NT2/D1 (cell line): ENCODE results near the gene PRIMA1.

Source experiments
- DNase-seq: peaks from one replicate; pipeline ENCODE4 v3.0.0-alpha.2; 2011; ENCODE audit warnings: low read depth, low spot score
- H3K27me3 ChIP-seq: 2 replicates; pipeline ENCODE4 v1.6.0; 2011; ENCODE audit warnings: mild to moderate bottlenecking; ENCODE audit not compliant: insufficient read length, insufficient read depth
- H3K36me3 ChIP-seq: 2 replicates; pipeline ENCODE4 v1.6.1; 2011; ENCODE audit warnings: mild to moderate bottlenecking, low read length, mixed read lengths; ENCODE audit not compliant: insufficient read depth, insufficient read length
- H3K4me1 ChIP-seq: 2 replicates; pipeline ENCODE4 v1.5.1; 2011; ENCODE audit not compliant: insufficient read depth, insufficient read length
- H3K4me3 ChIP-seq: 2 replicates; pipeline ENCODE4 v1.5.1; 2011; ENCODE audit warnings: low read depth; ENCODE audit not compliant: insufficient read length
- H3K9ac ChIP-seq: 2 replicates; pipeline ENCODE4 v1.6.0; 2011; ENCODE audit warnings: low read depth; ENCODE audit not compliant: insufficient read length
- H3K9me3 ChIP-seq: 2 replicates; pipeline ENCODE4 v1.5.1; 2011; ENCODE audit warnings: mild to moderate bottlenecking, low read length; ENCODE audit not compliant: insufficient read depth
- SUZ12 ChIP-seq: IDR thresholded peaks from 2 replicates; pipeline ENCODE4 v1.6.1; 2011; ENCODE audit not compliant: insufficient read length, insufficient read depth; ENCODE audit errors: extremely low read depth
- YY1 ChIP-seq: IDR thresholded peaks from 2 replicates; pipeline ENCODE4 v1.6.1; 2011; ENCODE audit not compliant: insufficient read length, insufficient read depth
- ZNF274 ChIP-seq: IDR thresholded peaks from 2 replicates; pipeline ENCODE4 v1.6.1; 2011; ENCODE audit warnings: mild to moderate bottlenecking, low read depth, low read length

Gene PRIMA1

GRCh38 chr14:93751946-93752655 is 36.2 kb downstream of the PRIMA1 start:
- H3K4me1 ChIP-seq = peaks cover 9% of the 10 kb centered on the region
- TF ChIP-seq ZNF274 (no peak), YY1 (no peak), SUZ12 (no peak)
- DNase-seq = no peak
- no peaks in the 10 kb centered on the region for H3K9me3 ChIP-seq
- H3K27me3 ChIP-seq = no peaks in the 10 kb centered on the region
- no peak overlapping the region for H3K9ac ChIP-seq
- H3K4me3 ChIP-seq = no peak overlapping the region
- no peaks in the 10 kb centered on the region for H3K36me3 ChIP-seq

- Histone ChIP-seq H3K27me3 (no peaks in the 10 kb centered on the region), H3K9ac (no peak overlapping the region), H3K4me3 (no peak overlapping the region), H3K4me1 (peaks cover 21% of the 10 kb centered on the region), H3K9me3 (no peaks in the 10 kb centered on the region), H3K36me3 (no peaks in the 10 kb centered on the region)
- TF ChIP-seq ZNF274 = no peak
- TF ChIP-seq YY1 = no peak
- no peak for TF ChIP-seq SUZ12
- DNase-seq = no peak
Measured at GRCh38 chr14:93749076-93749420, 39.2 kb downstream of the PRIMA1 start.

DNA sequence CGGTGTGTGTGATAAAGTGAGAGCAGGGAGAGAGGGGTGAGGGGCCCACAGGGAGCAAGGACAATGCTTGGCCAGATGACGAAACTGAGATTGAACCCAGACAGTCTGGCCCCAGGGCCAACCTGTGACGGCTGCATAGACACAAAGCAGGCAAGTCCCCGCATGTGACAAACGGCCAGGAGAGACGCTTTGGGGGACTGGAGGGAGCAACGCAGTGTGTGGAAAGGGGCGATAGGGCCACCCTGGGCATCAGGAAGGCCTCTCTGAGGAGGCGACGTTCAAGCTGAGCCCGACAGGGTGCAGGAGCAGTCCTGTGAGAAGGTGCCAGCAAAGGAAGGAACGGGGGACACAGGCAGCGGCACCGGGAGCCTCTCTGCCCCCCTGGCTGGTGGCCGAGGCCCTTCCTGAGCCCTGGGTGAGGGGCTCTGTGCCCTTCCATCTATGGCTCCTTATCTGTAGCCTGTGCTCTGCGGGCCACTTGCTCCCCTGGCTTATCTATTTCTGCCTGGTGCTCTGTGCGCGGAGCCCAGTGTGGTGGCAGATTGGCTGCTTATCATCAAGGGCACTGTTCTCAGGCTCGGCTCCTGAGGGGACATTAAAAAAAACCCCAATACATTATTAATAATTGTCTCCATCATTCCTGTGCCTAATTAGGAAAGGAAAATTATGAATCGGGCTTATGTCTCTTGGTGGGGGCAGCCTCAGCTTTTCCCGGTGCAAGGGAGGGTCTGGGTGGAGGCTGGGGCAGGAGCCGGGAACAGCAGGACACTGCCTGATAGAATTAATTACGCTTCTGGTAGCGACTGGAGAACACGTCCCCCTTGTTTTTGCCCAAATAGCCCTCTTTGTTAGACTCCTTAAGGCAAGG is 39.8 kb downstream of the PRIMA1 start:
- Histone ChIP-seq H3K9ac (no peak overlapping the region), H3K9me3 (no peaks in the 10 kb centered on the region), H3K4me3 (no peak overlapping the region), H3K36me3 (no peaks in the 10 kb centered on the region), H3K4me1 (peaks cover 24% of the 10 kb centered on the region), H3K27me3 (no peaks in the 10 kb centered on the region)
- no peak for DNase-seq
- TF ChIP-seq YY1 (no peak), ZNF274 (no peak), SUZ12 (no peak)

- TF ChIP-seq SUZ12 (no peak), ZNF274 (no peak), YY1 (no peak)
- no peaks in the 10 kb centered on the region for H3K36me3 ChIP-seq
- H3K4me1 ChIP-seq = peaks cover 24% of the 10 kb centered on the region
- DNase-seq = no peak
- H3K27me3 ChIP-seq = no peaks in the 10 kb centered on the region
- H3K4me3 ChIP-seq = no peak overlapping the region
- H3K9me3 ChIP-seq = no peaks in the 10 kb centered on the region
- H3K9ac ChIP-seq = no peak overlapping the region
Measured at GRCh38 chr14:93747560-93747959, 40.7 kb downstream of the PRIMA1 start.

- H3K27me3 ChIP-seq = no peaks in the 10 kb centered on the region
- peaks cover 24% of the 10 kb centered on the region for H3K4me1 ChIP-seq
- no peak for DNase-seq
- no peak for TF ChIP-seq YY1
- no peak for TF ChIP-seq ZNF274
- no peak for TF ChIP-seq SUZ12
- no peak overlapping the region for H3K9ac ChIP-seq
- no peaks in the 10 kb centered on the region for H3K36me3 ChIP-seq
- no peak overlapping the region for H3K4me3 ChIP-seq
- no peaks in the 10 kb centered on the region for H3K9me3 ChIP-seq
Measured at GRCh38 chr14:93747102-93747501, 41.2 kb downstream of the PRIMA1 start.

GRCh38 chr14:93745603-93746273 is 42.5 kb downstream of the PRIMA1 start:
- H3K9ac ChIP-seq = no peak overlapping the region
- no peaks in the 10 kb centered on the region for H3K9me3 ChIP-seq
- no peaks in the 10 kb centered on the region for H3K36me3 ChIP-seq
- peaks cover 24% of the 10 kb centered on the region for H3K4me1 ChIP-seq
- TF ChIP-seq SUZ12 = no peak
- no peak overlapping the region for H3K4me3 ChIP-seq
- DNase-seq = no peak
- no peaks in the 10 kb centered on the region for H3K27me3 ChIP-seq

GRCh38 chr14:93744876-93745275 is 43.4 kb downstream of the PRIMA1 start:
- Histone ChIP-seq H3K9me3 (no peaks in the 10 kb centered on the region), H3K36me3 (no peaks in the 10 kb centered on the region), H3K9ac (no peak overlapping the region), H3K4me3 (no peak overlapping the region), H3K4me1 (peaks cover 24% of the 10 kb centered on the region), H3K27me3 (no peaks in the 10 kb centered on the region)
- TF ChIP-seq ZNF274 = no peak
- no peak for DNase-seq
